NB4 (cell line): ENCODE results near the gene FERMT1.

Experiments used
- MYC ChIP-seq: IDR thresholded peaks from 2 replicates; pipeline ENCODE4 v1.6.1; 2011; ENCODE audit warnings: low read depth, low read length
- POLR2A ChIP-seq: IDR thresholded peaks from 2 replicates; pipeline ENCODE4 v1.6.1; 2011; ENCODE audit warnings: mild to moderate bottlenecking; ENCODE audit not compliant: insufficient read length; ENCODE audit errors: extremely low read depth
- TF ChIP-seq, protein P1 (sequence below): IDR thresholded peaks from one replicate; pipeline ENCODE4 v1.5.1; 2012; ENCODE audit warnings: low read depth, low read length
- TF ChIP-seq, protein P2 (sequence below): IDR thresholded peaks from 2 replicates; pipeline ENCODE4 v1.6.1; 2011; ENCODE audit warnings: low read depth, low read length

DNA sequence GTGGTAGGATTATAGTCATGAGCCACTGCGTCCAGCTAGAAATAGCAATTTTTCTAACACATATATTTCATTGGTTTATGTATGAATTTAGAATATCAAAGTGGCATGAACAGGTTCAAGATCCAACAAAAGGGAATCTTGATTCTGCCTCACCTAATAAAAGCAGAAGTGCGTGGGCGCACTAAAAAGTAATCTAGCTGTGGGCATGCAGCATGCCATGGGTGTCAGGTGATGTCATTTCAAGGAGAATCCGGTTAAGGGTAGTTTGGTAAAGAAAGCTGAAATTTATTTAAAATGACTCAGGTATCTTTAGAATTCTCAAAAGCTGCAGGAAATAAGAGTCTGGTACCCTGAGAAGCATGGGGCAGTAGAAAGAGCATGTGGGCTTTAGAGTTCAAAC, 86.6 kb downstream of the FERMT1 start:
- TF ChIP-seq POLR2A, result no peak
- TF ChIP-seq, protein P1, sequence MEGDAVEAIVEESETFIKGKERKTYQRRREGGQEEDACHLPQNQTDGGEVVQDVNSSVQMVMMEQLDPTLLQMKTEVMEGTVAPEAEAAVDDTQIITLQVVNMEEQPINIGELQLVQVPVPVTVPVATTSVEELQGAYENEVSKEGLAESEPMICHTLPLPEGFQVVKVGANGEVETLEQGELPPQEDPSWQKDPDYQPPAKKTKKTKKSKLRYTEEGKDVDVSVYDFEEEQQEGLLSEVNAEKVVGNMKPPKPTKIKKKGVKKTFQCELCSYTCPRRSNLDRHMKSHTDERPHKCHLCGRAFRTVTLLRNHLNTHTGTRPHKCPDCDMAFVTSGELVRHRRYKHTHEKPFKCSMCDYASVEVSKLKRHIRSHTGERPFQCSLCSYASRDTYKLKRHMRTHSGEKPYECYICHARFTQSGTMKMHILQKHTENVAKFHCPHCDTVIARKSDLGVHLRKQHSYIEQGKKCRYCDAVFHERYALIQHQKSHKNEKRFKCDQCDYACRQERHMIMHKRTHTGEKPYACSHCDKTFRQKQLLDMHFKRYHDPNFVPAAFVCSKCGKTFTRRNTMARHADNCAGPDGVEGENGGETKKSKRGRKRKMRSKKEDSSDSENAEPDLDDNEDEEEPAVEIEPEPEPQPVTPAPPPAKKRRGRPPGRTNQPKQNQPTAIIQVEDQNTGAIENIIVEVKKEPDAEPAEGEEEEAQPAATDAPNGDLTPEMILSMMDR, result no peak
- TF ChIP-seq MYC, result no peak
- TF ChIP-seq, protein P2, sequence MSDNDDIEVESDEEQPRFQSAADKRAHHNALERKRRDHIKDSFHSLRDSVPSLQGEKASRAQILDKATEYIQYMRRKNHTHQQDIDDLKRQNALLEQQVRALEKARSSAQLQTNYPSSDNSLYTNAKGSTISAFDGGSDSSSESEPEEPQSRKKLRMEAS, result no peak
